Prostate gland (tissue), 2 donors: ENCODE data around the gene SP8.

Source experiments
- CTCF ChIP-seq, 4 experiments: fragments of 200-600 bp in 2 of 4; fragments of 450-650 bp in 2 of 4; sonication (generic) in 2 of 4; IDR thresholded peaks; 1 replicate in 3 of 4; 2 replicates in 1 of 4; pipeline ENCODE4 v1.5.1; 2016 to 2019; ENCODE audit warnings: antibody characterized with exemption in 4 of 4, mild to moderate bottlenecking in 2 of 4, moderate library complexity in 2 of 4
- POLR2AphosphoS5 ChIP-seq: sonication (generic); formaldehyde crosslinking; IDR thresholded peaks from one replicate; pipeline ENCODE4 v1.6.1; 2017; ENCODE audit warnings: antibody characterized with exemption

GRCh38 chr7:20735346-20736065 lies 51.2 kb downstream of the SP8 start:
- TF ChIP-seq CTCF (IDR thresholded peaks at IDR 0.05) (no peak), POLR2AphosphoS5 (peak; percentile 44)
